ENCODE results near the gene ST6GALNAC3.

The ST6GALNAC3 gene

DNA sequence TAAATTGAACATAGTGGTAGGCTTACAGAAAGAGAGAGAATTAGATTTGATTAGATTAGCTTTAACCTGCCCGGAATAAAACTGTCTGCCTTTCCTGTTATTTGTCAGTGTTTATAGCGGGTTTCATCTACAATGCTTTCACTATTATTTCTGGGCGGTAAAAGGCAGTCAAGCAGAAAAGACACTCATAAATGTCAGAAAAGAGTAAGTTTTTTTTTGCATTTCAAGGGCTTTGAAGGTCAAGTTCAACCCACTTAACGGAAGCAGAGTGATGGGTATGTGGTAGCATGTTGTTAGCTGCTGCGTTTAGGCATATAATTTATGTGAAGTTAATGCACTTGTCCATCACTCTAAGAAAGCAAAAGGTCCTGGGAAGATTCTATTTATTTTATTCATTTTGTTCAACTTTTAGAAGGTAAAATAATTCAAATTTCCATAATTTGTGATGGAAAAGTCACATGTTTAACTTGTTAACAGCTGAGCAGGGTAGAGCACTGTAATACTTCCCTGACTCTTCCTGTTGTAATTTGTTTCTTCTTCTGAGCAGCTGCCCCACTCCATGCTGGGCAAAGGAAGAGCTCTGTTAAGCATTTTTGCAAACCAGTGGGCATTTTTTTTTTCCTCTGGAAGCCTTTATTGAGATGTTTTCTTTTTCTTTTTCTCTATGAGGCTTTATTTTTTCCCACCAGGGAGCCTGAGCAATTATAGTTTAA lies 220.1 kb downstream of the ST6GALNAC3 start:
- Histone ChIP-seq H3K27ac (no peak overlapping the region), H3K4me3 (IDR thresholded peaks at IDR 0.05; ENCODE audit: insufficient read depth, low read depth, low read length) (no peak overlapping the region), H4K20me1 (ENCODE audit: insufficient read depth) (no peaks in the 10 kb centered on the region), H3K4me2 (no peak overlapping the region), H3K9ac (no peak overlapping the region), H2AFZ (ENCODE audit: low read depth) (no peak overlapping the region), H3K4me1 (ENCODE audit: low read depth, poor library complexity, severe bottlenecking) (peaks cover 8% of the 10 kb centered on the region), H3K79me2 (ENCODE audit: insufficient read depth, low read depth) (no peaks in the 10 kb centered on the region), H3K36me3 (ENCODE audit: insufficient read depth) (no peaks in the 10 kb centered on the region), H3K27me3 (ENCODE audit: insufficient read depth, low read depth) (no peaks in the 10 kb centered on the region)
- TF ChIP-seq CTCF (conservative IDR thresholded peaks at IDR 0.05; ENCODE audit: low read depth, low read length) = no peak

GRCh38 chr1:76298399-76298798 lies 223.9 kb downstream of the ST6GALNAC3 start:
- H3K36me3 ChIP-seq (ENCODE audit: insufficient read depth) = no peaks in the 10 kb centered on the region
- no peaks in the 10 kb centered on the region for H3K79me2 ChIP-seq (ENCODE audit: insufficient read depth, low read depth)
- no peak overlapping the region for H2AFZ ChIP-seq (ENCODE audit: low read depth)
- H3K4me1 ChIP-seq (ENCODE audit: low read depth, poor library complexity, severe bottlenecking) = peaks cover 8% of the 10 kb centered on the region
- no peaks in the 10 kb centered on the region for H4K20me1 ChIP-seq (ENCODE audit: insufficient read depth)
- H3K4me2 ChIP-seq = no peak overlapping the region
- H3K27ac ChIP-seq = no peak overlapping the region
- no peak overlapping the region for H3K4me3 ChIP-seq (IDR thresholded peaks at IDR 0.05; ENCODE audit: insufficient read depth, low read depth, low read length)
- no peaks in the 10 kb centered on the region for H3K27me3 ChIP-seq (ENCODE audit: insufficient read depth, low read depth)
- H3K9ac ChIP-seq = no peak overlapping the region
- no peak for TF ChIP-seq CTCF (conservative IDR thresholded peaks at IDR 0.05; ENCODE audit: low read depth, low read length)

DNA sequence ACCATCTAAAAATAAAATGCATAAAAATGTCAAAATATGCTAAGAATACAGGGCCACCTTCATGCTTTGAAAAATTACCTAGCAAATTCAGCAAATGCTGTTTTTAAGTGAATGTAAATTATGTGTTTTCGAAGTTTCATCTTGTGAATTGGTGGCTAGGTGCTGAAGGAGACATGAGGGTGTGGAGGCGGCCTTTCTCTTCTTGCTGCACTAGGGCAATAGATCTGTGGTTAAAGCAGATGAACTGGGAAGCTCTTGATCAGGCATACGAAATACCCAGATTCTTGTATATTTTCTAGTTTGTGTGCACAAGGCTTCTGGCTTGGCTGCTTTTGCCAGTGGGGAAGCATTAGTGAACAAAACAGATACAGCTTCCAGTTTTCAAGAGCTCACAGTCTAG lies 224.5 kb downstream of the ST6GALNAC3 start:
- Histone ChIP-seq H3K36me3 (ENCODE audit: insufficient read depth) (no peaks in the 10 kb centered on the region), H3K4me1 (ENCODE audit: low read depth, poor library complexity, severe bottlenecking) (peaks cover 8% of the 10 kb centered on the region), H4K20me1 (ENCODE audit: insufficient read depth) (no peaks in the 10 kb centered on the region), H3K4me2 (no peak overlapping the region), H2AFZ (ENCODE audit: low read depth) (no peak overlapping the region), H3K27ac (no peak overlapping the region), H3K27me3 (ENCODE audit: insufficient read depth, low read depth) (no peaks in the 10 kb centered on the region), H3K4me3 (IDR thresholded peaks at IDR 0.05; ENCODE audit: insufficient read depth, low read depth, low read length) (no peak overlapping the region), H3K9ac (no peak overlapping the region), H3K79me2 (ENCODE audit: insufficient read depth, low read depth) (no peaks in the 10 kb centered on the region)
- TF ChIP-seq CTCF (conservative IDR thresholded peaks at IDR 0.05; ENCODE audit: low read depth, low read length) = no peak

- Histone ChIP-seq H4K20me1 (ENCODE audit: insufficient read depth) (no peaks in the 10 kb centered on the region), H3K4me1 (ENCODE audit: low read depth, poor library complexity, severe bottlenecking) (peaks cover 8% of the 10 kb centered on the region), H3K4me3 (IDR thresholded peaks at IDR 0.05; ENCODE audit: insufficient read depth, low read depth, low read length) (no peak overlapping the region), H3K4me2 (no peak overlapping the region), H3K27ac (no peak overlapping the region), H3K27me3 (ENCODE audit: insufficient read depth, low read depth) (no peaks in the 10 kb centered on the region), H3K36me3 (ENCODE audit: insufficient read depth) (no peaks in the 10 kb centered on the region), H3K79me2 (ENCODE audit: insufficient read depth, low read depth) (no peaks in the 10 kb centered on the region), H2AFZ (ENCODE audit: low read depth) (no peak overlapping the region), H3K9ac (no peak overlapping the region)
- TF ChIP-seq CTCF (conservative IDR thresholded peaks at IDR 0.05; ENCODE audit: low read depth, low read length) = no peak
Measured at GRCh38 chr1:76300556-76300955, 226.0 kb downstream of the ST6GALNAC3 start.

Measured in KMS-11 (cell line).